HG03097 (cell line): ENCODE measurements around the gene KLHL9.

Source experiments
- ATAC-seq: cut with Tn5 transposase; IDR thresholded peaks from one replicate; pipeline ENCODE4 v1.9.1; 2021; ENCODE audit not compliant: unreplicated experiment, low FRiP score

Gene KLHL9

DNA sequence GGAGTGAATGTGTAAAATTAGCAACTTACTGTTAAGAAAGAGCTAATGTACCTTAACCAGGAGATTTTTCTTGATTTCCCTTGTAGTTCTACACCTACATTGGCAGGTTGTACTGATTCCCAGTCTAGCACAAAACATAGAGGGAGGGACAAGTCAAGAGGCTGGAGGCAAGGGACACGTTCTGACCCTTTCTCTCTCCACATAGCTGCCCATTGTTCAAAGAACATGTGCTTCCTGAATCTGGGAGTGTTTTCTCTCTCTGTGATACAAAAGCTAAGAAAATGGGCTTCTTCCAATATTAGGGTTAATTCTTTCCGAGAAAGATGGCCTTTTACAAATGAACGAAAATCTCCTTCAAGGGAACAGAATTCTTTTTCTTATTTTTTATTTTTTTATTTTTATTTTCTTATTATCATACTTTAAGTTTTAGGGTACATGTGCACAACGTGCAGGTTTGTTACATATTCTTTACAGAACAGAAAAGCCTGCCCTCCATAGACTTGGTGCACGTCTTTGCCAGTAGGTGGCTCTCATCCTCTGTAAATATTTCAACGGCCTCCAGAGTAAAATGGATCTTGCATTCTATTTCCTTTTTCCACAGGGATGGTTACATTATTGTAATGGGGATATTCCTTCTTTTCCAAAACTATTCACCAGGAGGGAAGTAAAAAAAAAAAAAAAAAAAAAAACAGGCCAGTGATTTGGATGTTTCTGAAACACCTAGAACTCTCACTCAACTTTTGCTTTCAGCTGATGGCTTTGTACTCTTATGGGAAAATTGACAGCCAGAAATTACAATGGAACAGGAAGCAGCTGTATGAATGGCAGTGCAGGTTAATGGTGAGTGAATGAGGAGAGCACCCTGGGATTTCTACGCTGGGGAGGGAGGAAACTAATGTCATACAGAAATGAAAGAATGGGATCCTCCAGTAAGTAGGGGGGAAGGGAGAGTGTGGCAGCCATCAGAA, 17.0 kb downstream of the KLHL9 start:
- ATAC-seq: no peak

DNA sequence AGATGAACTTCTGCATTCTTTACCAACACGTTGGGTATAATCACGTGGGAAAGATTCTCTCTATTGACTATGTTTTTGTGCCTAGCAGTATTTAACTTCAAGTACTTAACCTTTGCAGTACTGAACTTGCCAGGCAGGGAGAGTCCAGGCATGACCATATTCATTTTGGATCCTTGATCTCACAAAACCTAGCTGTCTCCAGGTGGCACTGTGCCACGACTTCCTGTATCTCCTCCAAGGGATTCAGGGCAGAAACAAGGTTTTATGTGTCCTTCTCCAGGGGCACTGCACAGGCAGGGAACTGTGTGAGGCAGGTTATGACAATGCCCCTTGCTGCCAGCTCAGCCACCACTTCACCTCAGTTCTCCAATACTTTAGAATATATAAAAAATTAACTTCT, 18.3 kb downstream of the KLHL9 start:
- ATAC-seq: no peak

DNA sequence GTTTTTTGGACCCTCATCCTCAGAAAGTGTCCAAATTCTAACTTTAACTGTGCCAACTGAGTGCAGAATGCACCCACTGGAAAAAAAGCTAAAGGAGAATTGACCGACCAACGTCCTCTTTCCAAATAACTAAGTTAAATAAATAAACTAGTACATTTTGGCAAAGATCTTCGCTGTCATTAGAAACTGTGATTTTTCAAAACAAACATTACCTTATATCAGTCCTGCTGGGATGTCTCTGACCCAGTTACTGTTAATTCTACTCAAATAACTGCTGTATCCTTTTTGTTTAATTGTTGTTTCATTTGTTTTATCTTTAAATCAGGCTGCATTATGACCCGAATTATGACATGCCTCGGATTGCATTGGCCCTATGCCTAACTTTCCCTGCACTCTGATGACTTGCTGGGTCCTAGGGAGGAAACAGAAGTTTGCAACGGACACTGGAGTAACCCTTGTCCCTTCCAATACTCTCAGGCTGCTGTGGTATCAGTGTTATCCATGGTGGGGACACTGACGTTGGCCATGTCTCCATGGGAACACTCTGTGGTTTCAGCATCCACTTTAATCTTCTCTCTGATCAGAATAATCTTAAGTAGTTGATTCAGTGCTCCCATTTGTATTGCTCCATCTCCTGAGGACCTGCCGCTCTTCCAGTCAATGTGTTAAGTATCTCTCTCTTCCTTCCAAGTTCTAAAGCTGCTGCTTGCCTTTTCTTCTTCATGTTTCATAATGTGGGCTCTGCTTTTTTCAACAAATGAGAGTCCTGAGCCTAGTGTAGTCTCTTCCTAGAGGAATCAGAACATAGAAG, 19.0 kb downstream of the KLHL9 start:
- no peak for ATAC-seq

DNA sequence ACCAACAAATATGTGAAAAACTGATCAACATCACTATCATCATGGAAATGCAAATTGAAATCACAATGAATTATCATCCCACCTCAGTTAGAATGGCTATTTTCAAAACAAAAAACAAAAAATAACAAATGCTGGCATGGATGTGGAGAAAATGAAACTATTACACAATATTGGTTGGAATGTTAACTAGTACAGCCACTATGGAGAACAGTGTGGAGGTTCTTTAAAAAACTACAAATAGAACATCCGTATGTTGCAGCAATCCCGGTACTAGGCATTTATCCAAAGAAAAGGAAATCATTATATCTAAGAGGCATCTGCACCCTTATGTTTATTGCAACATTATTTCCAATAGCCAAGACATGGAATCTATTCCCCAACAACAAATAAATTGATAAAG, 21.1 kb downstream of the KLHL9 start:
- no peak for ATAC-seq

DNA sequence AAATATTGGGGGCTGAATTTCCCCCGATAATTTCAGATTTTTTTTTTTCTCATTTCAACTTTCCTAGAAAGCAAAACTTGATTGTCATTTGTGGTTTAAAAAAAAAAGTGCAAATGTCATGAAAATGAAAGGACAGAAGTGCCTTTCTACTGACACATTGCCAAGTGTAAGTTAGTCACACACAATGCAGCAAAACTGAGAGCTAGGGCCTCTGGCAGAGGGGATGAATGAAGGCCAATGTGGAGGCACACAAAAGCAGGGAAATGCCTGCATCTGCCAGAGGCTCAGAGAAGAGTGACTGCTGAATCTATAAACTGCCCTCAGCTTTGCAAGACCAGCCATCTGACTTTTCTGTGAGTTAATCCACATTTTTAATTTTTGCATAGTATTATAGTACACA, 23.3 kb downstream of the KLHL9 start:
- no peak for ATAC-seq

DNA sequence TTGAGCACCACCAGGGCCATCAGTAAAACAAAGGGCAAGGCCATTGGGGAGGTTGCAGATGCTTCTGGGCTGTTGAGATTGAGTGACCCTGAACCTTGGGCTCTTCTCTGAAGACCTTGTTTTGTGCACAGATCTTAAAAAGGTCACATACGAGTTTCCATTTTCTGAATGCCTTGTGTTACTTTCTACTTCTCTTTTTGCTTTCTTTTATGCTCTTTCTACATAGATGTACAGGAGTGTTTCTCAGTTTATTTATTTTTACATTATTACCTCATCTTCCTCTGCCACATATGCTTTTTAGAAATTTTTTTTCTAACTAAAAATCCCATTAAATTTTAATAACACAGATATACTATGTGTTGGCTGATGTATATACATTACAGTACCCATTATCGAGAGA, 30.0 kb downstream of the KLHL9 start, which contains the start of gene IFNA5:
IFNA5 (minus strand) TSS at position 101 of the 400 bp plus-strand sequence; CDS start at position 44, 57 bp downstream.
- ATAC-seq: no peak

DNA sequence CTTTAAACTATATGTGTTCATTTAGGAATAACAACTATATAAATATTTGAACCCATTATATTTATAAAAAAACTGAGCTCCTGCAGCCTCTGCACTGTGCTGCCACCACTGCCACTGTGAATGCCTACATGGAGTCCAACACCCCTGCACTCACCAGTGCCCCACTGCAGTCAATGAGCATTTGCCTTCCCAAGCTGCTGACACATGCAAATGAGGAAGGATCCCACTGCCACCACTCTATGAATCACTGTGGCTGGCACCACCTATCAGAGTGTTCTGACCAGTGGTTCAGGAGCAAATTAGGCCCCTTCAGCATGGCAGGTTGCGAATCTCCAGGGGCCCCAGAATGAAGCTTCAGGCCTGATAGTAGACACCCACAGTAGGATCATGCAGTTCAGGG, 39.2 kb downstream of the KLHL9 start:
- no peak for ATAC-seq

DNA sequence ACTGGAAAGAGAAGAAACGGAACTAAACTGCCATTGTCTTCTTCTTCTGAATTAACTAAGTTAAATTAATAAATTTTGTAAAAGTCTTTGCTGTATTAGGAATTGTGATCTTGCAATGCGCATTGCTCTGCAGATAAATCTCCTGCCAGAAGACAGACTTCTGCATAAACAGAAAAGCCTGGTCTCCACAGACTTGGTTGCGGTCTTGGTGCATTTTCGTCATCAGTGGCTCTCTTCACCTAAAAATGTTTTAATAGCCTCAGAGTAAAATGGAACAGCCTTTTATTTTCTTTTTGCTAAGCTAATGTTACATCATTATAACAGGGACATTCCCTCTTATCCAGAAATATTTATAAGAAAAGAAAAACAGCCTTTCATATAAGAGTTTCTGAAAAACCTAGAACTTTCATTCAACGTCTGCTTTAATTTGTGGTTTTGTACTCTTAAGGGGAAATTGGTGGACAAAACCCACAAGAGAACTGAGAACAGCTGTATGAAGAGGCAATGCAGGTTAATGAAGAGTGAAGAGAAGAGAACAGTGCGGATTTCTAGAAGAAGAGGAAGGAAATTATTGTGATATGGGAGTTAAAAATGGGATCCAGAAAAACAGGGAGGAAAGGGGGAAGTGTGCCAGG, 40.2 kb downstream of the KLHL9 start:
- peak; percentile 72 for ATAC-seq

DNA sequence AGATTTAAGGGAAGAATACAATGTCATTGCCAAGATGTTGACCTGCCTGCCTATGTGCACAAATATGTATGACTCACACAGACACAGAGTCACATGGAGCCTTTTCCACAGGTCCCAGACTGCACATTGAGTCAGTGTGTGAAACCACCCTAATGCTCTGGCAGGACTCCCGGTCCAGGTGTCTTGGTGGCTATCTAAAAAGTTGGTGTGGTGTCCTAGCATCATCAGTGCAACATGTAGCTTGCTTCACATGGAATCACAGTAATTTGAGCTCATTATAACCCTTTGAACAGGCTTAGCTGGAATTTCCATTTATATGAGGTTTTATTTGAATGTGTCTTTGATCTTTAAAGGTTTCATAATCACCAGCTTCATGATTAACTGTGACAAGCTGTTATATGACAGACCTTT, 40.8 kb downstream of the KLHL9 start:
- ATAC-seq: no peak

DNA sequence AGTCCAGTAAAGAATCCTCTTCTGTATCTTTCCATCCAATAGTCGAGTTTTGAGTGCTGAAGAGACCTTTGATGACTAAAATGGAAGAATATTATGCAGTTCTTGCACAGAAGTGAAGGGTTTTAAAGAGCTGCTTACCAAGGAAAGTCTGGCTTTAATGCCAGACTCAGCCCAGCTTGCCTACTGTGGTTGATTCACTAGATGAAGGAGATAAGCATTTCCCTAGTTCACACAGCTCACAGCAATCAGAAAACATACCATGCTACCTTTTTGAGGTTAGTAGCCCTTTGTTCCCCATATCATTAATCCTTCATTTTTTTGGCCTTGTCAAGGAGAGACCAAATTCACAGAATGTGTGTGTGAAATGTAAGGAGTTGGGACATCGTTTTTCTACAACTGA, 45.4 kb downstream of the KLHL9 start:
- ATAC-seq: no peak

DNA sequence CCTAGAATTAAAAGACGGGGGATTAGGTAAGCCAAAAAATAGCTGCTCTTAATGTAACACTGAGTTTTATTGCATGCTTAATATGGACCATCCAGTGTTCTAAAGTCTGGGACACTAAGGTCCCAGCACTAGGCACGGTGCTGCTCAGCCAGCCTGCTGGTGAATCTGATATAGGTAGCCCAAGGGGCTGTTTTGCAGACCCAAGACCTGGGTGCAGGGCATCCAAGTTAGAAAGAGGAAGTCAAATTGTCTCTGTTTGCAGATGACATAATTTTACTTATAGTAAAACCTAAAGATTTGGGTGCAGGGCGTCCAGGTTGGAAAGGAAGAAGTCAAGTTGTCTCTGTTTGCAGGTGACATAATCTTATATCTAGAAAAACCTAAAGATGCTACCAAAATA, 47.9 kb downstream of the KLHL9 start:
- ATAC-seq: no peak

DNA sequence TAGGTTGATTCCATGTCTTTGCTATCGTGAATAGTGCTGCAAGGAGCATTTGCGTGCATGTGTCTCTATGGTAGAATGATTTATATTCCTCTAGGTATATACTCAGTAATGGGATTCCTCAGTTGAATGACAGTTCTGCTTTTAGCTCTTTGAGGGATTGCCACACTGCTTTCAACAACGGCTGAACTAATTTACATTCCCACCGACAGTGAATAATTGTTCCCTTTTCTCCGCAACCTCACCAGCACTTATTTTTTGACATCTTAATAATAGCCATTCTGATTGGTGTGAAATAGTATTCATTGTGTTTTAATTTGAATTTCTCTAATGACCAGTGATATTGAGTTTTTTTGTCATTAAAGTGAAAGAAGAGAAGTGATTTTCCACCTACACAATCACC, 48.5 kb downstream of the KLHL9 start:
- no peak for ATAC-seq

DNA sequence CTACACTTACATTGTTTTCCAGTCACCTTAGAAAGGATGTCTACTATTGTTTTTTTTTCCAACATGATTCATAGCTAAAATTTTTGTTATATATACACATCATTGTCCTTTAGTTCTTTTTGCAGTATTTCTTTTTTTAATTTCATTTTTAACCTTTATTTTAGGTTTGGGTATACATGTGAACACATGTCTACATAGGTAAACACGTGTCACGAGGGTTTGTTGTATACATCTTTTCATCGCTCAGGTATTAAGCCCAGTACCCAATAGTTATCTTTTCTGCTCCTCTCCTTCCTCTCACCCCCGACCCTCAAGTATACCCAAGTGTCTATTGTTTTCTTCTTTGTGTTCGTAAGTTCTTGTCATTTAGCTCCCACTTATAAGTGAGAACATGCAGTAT, 49.1 kb downstream of the KLHL9 start:
- no peak for ATAC-seq

DNA sequence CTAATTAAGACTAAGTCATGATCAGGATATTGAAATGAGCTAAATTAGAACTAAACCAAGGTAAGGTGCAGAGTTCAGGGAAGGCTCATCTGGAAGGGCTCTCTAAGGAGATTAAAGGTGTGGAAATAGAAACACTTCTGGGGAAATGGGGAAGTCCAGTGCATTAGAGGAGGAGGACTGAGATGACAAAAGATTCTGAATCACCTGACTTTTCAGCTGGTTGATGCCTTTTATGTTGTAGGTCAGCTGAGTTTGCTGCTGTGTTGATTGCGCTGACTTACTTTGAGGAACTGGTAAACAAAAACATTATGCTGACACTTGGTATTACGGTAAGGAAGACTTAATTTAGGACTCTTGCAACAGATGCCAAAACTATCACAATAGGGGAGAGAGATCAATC, 53.9 kb downstream of the KLHL9 start:
- ATAC-seq: no peak
